ENCODE measurements around the gene CREM. TPM values are rescaled to one million over a fixed set of nuclear protein-coding genes. Genes with fewer than 3 reads are reported as not detected.

CREM gene
- total RNA-seq, 2 donors from 2014 or later = 11.3 to 14.5 TPM

- intact Hi-C loops (cut with DNase I, micrococcal nuclease) = loop anchor here in 1 of 2 donors (10.0 kb wide), 1 partner anchor 86 kb away; no protein-coding TSS in a partner anchor
- DNase-seq (no peak), ATAC-seq (no peak)
Observed at GRCh38 chr10:35129185-35129674, 2.6 kb downstream of the CREM start.

GRCh38 chr10:35130663-35131062, 4.0 kb downstream of the CREM start:
- DNase-seq (no peak), ATAC-seq (no peak)
- intact Hi-C loops (cut with DNase I, micrococcal nuclease) = no loop called here

GRCh38 chr10:35132727-35133126, 6.1 kb downstream of the CREM start:
- intact Hi-C loops (cut with DNase I, micrococcal nuclease) = no loop called here
- DNase-seq = no peak
- ATAC-seq = no peak

GRCh38 chr10:35133586-35133985, 6.9 kb downstream of the CREM start:
- DNase-seq = no peak
- intact Hi-C loops (cut with DNase I, micrococcal nuclease) = no loop called here
- no peak for ATAC-seq

- intact Hi-C loops (cut with DNase I, micrococcal nuclease) = no loop called here
- no peak for ATAC-seq
- peak in 1 of 2 donors; percentile 36 for DNase-seq
Observed at GRCh38 chr10:35135861-35136260, 9.2 kb downstream of the CREM start.

- ATAC-seq = no peak
- intact Hi-C loops (cut with DNase I, micrococcal nuclease) = no loop called here
- no peak for DNase-seq
Observed at GRCh38 chr10:35136263-35136815, 9.7 kb downstream of the CREM start.

- ATAC-seq = no peak
- no peak for DNase-seq
- intact Hi-C loops (cut with DNase I, micrococcal nuclease) = no loop called here
Observed at GRCh38 chr10:35140126-35140525, 13.5 kb downstream of the CREM start.

- ATAC-seq (no peak), DNase-seq (no peak)
- intact Hi-C loops (cut with DNase I, micrococcal nuclease) = no loop called here
Observed at GRCh38 chr10:35140727-35141126, 14.1 kb downstream of the CREM start.

GRCh38 chr10:35150308-35150707, 23.7 kb downstream of the CREM start:
- ATAC-seq = peak; percentile 29
- no peak for DNase-seq
- intact Hi-C loops (cut with DNase I, micrococcal nuclease) = no loop called here

- no peak for ATAC-seq
- DNase-seq = no peak
- intact Hi-C loops (cut with DNase I, micrococcal nuclease) = no loop called here
Observed at GRCh38 chr10:35152992-35153391, 26.3 kb downstream of the CREM start.

GRCh38 chr10:35153716-35154115, 27.1 kb downstream of the CREM start:
- DNase-seq = no peak
- intact Hi-C loops (cut with DNase I, micrococcal nuclease) = no loop called here
- ATAC-seq = no peak

GRCh38 chr10:35160743-35161142, 34.1 kb downstream of the CREM start:
- intact Hi-C loops (cut with DNase I, micrococcal nuclease) = no loop called here
- DNase-seq = no peak
- no peak for ATAC-seq

GRCh38 chr10:35161906-35162305, 35.3 kb downstream of the CREM start:
- intact Hi-C loops (cut with DNase I, micrococcal nuclease) = no loop called here
- DNase-seq (no peak), ATAC-seq (no peak)

GRCh38 chr10:35165136-35165535, 38.5 kb downstream of the CREM start:
- intact Hi-C loops (cut with DNase I, micrococcal nuclease) = no loop called here
- no peak for ATAC-seq

GRCh38 chr10:35165811-35166210, 39.2 kb downstream of the CREM start:
- no peak for ATAC-seq

More at GRCh38 chr10:35165136-35165535, 38.5 kb downstream of the CREM start:
- no peak for DNase-seq

GRCh38 chr10:35166607-35167006, 40.0 kb downstream of the CREM start:
- intact Hi-C loops (cut with DNase I, micrococcal nuclease) = no loop called here
- no peak for ATAC-seq

More at GRCh38 chr10:35165811-35166210, 39.2 kb downstream of the CREM start:
- intact Hi-C loops (cut with DNase I, micrococcal nuclease) = no loop called here
- no peak for DNase-seq

GRCh38 chr10:35167342-35167741, 40.7 kb downstream of the CREM start:
- no peak for ATAC-seq
- no peak for DNase-seq
- intact Hi-C loops (cut with DNase I, micrococcal nuclease) = no loop called here

More at GRCh38 chr10:35166607-35167006, 40.0 kb downstream of the CREM start:
- DNase-seq = no peak

GRCh38 chr10:35172146-35172545, 45.5 kb downstream of the CREM start:
- intact Hi-C loops (cut with DNase I, micrococcal nuclease) = no loop called here
- no peak for DNase-seq
- no peak for ATAC-seq

GRCh38 chr10:35172574-35172973, 45.9 kb downstream of the CREM start:
- intact Hi-C loops (cut with DNase I, micrococcal nuclease) = no loop called here
- no peak for DNase-seq
- no peak for ATAC-seq

GRCh38 chr10:35178331-35178730, 51.7 kb downstream of the CREM start:
- DNase-seq = no peak
- no peak for ATAC-seq
- intact Hi-C loops (cut with DNase I, micrococcal nuclease) = no loop called here

Measured in left colon (tissue), 2 donors.